GM12864 (cell line): ENCODE results near the gene CD244.
"Not testable (repeated sequence)": the region's sequence is repeated elsewhere in the genome, so short reads cannot be mapped to it uniquely, and the experiment has no call there.

Experiments used
- DNase-seq: peaks from one replicate; pipeline ENCODE4 v3.0.0-alpha.2; 2011; ENCODE audit warnings: low read depth
- H3K4me3 ChIP-seq: 2 replicates; pipeline ENCODE4 v1.5.1; 2011; ENCODE audit warnings: mild to moderate bottlenecking, low read depth, low read length, control low read depth
- CTCF ChIP-seq: IDR thresholded peaks from 2 replicates; pipeline ENCODE4 v1.5.1; 2011; ENCODE audit warnings: low read depth, mild to moderate bottlenecking, moderate library complexity, low read length, control low read depth, inconsistent platforms; ENCODE audit errors: missing control alignments

CD244 gene

GRCh38 chr1:160904783-160905616 is 42.3 kb upstream of the CD244 start:
- no peak overlapping the region for H3K4me3 ChIP-seq
- TF ChIP-seq CTCF, result no peak
- no peak for DNase-seq

GRCh38 chr1:160902251-160902650 is 39.6 kb upstream of the CD244 start:
- not testable (repeated sequence) for H3K4me3 ChIP-seq, DNase-seq

DNA sequence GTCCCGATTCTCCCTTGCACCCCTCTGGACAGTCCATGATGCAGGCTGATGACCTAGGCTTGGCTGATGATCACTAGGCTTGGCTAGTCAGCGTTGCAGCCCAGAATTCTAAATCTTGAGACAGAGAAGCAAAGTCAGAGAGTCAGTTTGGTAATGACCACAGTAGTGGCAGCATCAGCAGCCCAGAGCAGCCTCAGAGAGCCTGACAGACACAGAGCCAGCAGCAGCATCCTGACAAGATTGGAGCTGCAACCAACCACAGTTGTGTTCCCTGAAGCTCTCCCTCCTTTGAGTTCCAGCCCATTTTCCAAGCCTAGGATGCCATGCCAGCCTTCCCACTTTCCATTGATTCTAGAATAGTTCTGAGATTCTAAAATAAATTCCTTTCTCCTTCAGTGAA is 39.1 kb upstream of the CD244 start:
- no peak for TF ChIP-seq CTCF
- H3K4me3 ChIP-seq, result no peak overlapping the region
- DNase-seq, result no peak

GRCh38 chr1:160900683-160901082 is 38.0 kb upstream of the CD244 start:
- H3K4me3 ChIP-seq, DNase-seq: not testable (repeated sequence)

GRCh38 chr1:160894368-160895135 is 31.9 kb upstream of the CD244 start:
- not testable (repeated sequence) for DNase-seq, H3K4me3 ChIP-seq

DNA sequence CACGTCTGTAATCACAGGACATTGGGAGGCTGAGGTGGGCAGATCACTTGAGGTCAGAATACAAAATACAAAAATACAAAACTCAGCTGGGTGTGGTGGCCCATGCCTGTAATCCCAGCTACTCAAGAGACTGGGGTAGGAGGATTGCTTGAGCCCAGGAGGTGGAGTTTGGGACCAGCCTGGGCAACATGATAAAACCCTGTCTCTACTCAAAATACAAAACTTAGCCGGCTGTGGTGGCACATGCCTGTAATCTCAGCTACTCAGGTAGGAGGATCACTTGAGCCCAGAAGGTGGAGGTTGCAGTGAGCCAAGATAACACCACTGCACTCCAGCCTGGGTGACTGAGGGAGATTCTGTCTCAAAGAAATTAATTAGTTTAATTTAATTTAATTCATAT is 28.8 kb upstream of the CD244 start:
- no peak for TF ChIP-seq CTCF
- DNase-seq, result no peak
- no peak overlapping the region for H3K4me3 ChIP-seq

DNA sequence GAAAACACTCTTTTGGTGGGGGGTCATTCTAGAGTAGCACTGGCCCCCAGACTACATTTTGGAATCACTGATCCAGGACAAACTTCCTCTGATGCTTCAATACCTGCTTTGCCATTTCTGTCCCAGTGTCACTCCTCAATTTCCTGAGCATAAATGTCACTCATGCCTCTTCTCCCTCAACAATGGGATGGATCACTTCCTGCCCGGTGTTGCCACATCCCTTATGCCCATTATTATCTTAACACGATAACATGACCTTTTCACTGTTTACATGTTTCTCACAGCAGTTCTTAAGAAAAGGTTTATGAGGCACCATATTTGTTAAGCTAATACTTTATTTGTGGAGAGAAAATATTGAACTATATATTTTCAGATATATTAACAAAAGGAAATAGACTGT is 26.2 kb upstream of the CD244 start:
- no peak for TF ChIP-seq CTCF
- no peak for DNase-seq
- H3K4me3 ChIP-seq, result no peak overlapping the region

GRCh38 chr1:160887071-160887470 is 24.4 kb upstream of the CD244 start:
- H3K4me3 ChIP-seq, result no peak overlapping the region
- DNase-seq, result no peak
- TF ChIP-seq CTCF, result no peak
